GM23338 (cell line): ENCODE results near the gene DFFA. TPM values are rescaled to one million over a fixed set of nuclear protein-coding genes. Genes with fewer than 3 reads are reported as not detected.

Experiments used
- ATAC-seq: fragments of 200-7000 bp; cut with Tn5 transposase; 3 replicates; pipeline ENCODE4 v1.9.1; 2020
- DNase-seq: peaks from one replicate; pipeline ENCODE4 v3.0.0-alpha.2; 2015; ENCODE audit warnings: low spot score
- H2AFZ ChIP-seq: fragments of 200-600 bp; sonication (generic); 2 replicates; pipeline ENCODE4 v1.8.0; 2016; ENCODE audit warnings: antibody characterized with exemption, mild to moderate bottlenecking, moderate library complexity
- H3F3A ChIP-seq: fragments of 200-600 bp; sonication (generic); replicated peaks from 2 replicates; pipeline ENCODE4 v1.8.0; 2017; ENCODE audit warnings: antibody characterized with exemption, mixed run types, low read depth
- H3K27ac ChIP-seq: fragments of 200-600 bp; sonication (generic); 2 replicates; pipeline ENCODE4 v1.6.1; 2016; ENCODE audit warnings: low read depth
- H3K27me3 ChIP-seq: fragments of 200-600 bp; sonication (generic); 2 replicates; pipeline ENCODE4 v1.8.0; 2016; ENCODE audit warnings: mild to moderate bottlenecking, mixed run types, moderate library complexity; ENCODE audit not compliant: insufficient read depth
- H3K36me3 ChIP-seq: fragments of 200-600 bp; sonication (generic); 2 replicates; pipeline ENCODE4 v1.8.0; 2016; ENCODE audit warnings: mild to moderate bottlenecking; ENCODE audit not compliant: insufficient read depth
- H3K4me1 ChIP-seq: fragments of 200-600 bp; sonication (generic); 2 replicates; pipeline ENCODE4 v1.8.0; 2016; ENCODE audit warnings: mild to moderate bottlenecking, moderate library complexity; ENCODE audit not compliant: insufficient read depth
- H3K4me2 ChIP-seq: fragments of 200-600 bp; sonication (generic); 2 replicates; pipeline ENCODE4 v1.7.1; 2017; ENCODE audit warnings: mixed run types
- H3K4me3 ChIP-seq: fragments of 200-600 bp; sonication (generic); 2 replicates; pipeline ENCODE4 v1.6.1; 2016; ENCODE audit warnings: mixed run types
- H3K79me2 ChIP-seq: fragments of 200-600 bp; sonication (generic); replicated peaks from 2 replicates; pipeline ENCODE4 v1.8.0; 2017; ENCODE audit warnings: mild to moderate bottlenecking; ENCODE audit not compliant: insufficient read depth
- H3K9me2 ChIP-seq: fragments of 200-600 bp; sonication (generic); 2 replicates; pipeline ENCODE4 v1.8.0; 2017; ENCODE audit not compliant: insufficient read depth
- H4K20me1 ChIP-seq: fragments of 200-600 bp; sonication (generic); replicated peaks from 2 replicates; pipeline ENCODE4 v1.8.0; 2017; ENCODE audit warnings: mild to moderate bottlenecking; ENCODE audit not compliant: insufficient read depth
- H3K27ac Mint-ChIP-seq: 2 replicates; pipeline ENCODE4 v1.8.0; 2020; ENCODE audit warnings: inconsistent platforms, mild to moderate bottlenecking, moderate library complexity, mixed read lengths
- H3K27me3 Mint-ChIP-seq: 3 replicates; pipeline ENCODE4 v1.8.0; 2022; ENCODE audit warnings: low read depth, mild to moderate bottlenecking, moderate library complexity, mixed read lengths, inconsistent platforms; ENCODE audit not compliant: insufficient read depth, poor library complexity
- H3K36me3 Mint-ChIP-seq: 3 replicates; pipeline ENCODE4 v1.8.0; 2021; ENCODE audit warnings: low read depth, mild to moderate bottlenecking, inconsistent platforms, moderate library complexity, mixed read lengths
- H3K4me1 Mint-ChIP-seq: 3 replicates; pipeline ENCODE4 v1.8.0; 2020; ENCODE audit warnings: mild to moderate bottlenecking, inconsistent platforms, mixed read lengths
- H3K4me3 Mint-ChIP-seq: 3 replicates; pipeline ENCODE4 v1.8.0; 2021; ENCODE audit warnings: moderate library complexity, mild to moderate bottlenecking, inconsistent platforms, mixed read lengths
- H3K9me3 Mint-ChIP-seq: 3 replicates; pipeline ENCODE4 v1.8.0; 2020; ENCODE audit warnings: moderate library complexity, mild to moderate bottlenecking, inconsistent platforms, mixed read lengths
- CREB1 ChIP-seq: fragments of 250-450 bp; sonication (Bioruptor Pico); IDR thresholded peaks from 2 replicates; pipeline ENCODE4 v1.5.0; 2020; ENCODE audit warnings: low read depth, mild to moderate bottlenecking, moderate library complexity
- ETS1 ChIP-seq: IDR thresholded peaks from 2 replicates; pipeline ENCODE4 v1.6.1; 2016; ENCODE audit warnings: antibody characterized with exemption
- EZH2 ChIP-seq: fragments of 200-600 bp; sonication (generic); IDR thresholded peaks from one replicate; pipeline ENCODE4 v1.8.0; 2017; ENCODE audit warnings: antibody characterized with exemption, mild to moderate bottlenecking, low read depth; ENCODE audit not compliant: unreplicated experiment
- EZH2phosphoT487 ChIP-seq: fragments of 200-600 bp; sonication (generic); IDR thresholded peaks from one replicate; pipeline ENCODE4 v1.8.1; 2018; ENCODE audit warnings: antibody characterized with exemption; ENCODE audit not compliant: unreplicated experiment
- JUNB ChIP-seq: IDR thresholded peaks from one replicate; pipeline ENCODE4 v1.6.1; 2016; ENCODE audit warnings: antibody characterized with exemption; ENCODE audit not compliant: unreplicated experiment
- NANOG ChIP-seq: IDR thresholded peaks from 2 replicates; pipeline ENCODE4 v1.6.1; 2016; ENCODE audit warnings: antibody characterized with exemption, borderline replicate concordance
- POLR2AphosphoS5 ChIP-seq: IDR thresholded peaks from 2 replicates; pipeline ENCODE4 v1.6.1; 2016; ENCODE audit warnings: antibody characterized with exemption, low read depth
- REST ChIP-seq: IDR thresholded peaks from one replicate; pipeline ENCODE4 v1.6.1; 2018; ENCODE audit warnings: antibody characterized with exemption; ENCODE audit not compliant: unreplicated experiment
- STAT1 ChIP-seq: IDR thresholded peaks from one replicate; pipeline ENCODE4 v1.6.1; 2016; ENCODE audit warnings: antibody characterized with exemption; ENCODE audit not compliant: unreplicated experiment
- ZNF114 ChIP-seq: fragments of 250-450 bp; sonication (Bioruptor Pico); IDR thresholded peaks from 2 replicates; pipeline ENCODE4 v1.5.0; 2020; ENCODE audit warnings: mild to moderate bottlenecking, moderate library complexity
- ZNF331 ChIP-seq: fragments of 250-450 bp; sonication (Bioruptor Pico); IDR thresholded peaks from 2 replicates; pipeline ENCODE4 v1.5.0; 2020; ENCODE audit warnings: low read depth, mild to moderate bottlenecking, moderate library complexity
- polyA plus RNA-seq: library from polyadenylated mRNA; unstranded; fragments of >200 nt; fragmentation: Nextera tagmentation; extraction: Ambion mirVana; gene quantifications from 2 replicates; pipeline ENCODE4 v1.2.1, GENCODE V29; 2016
- total RNA-seq: library from RNA; depleted of rRNA; stranded (reverse); fragments of >200 nt; shearing (Covaris generic); gene quantifications from 2 replicates; pipeline ENCODE4 v1.2.3, GENCODE V29; 2014
- TF ChIP-seq, protein P1 (sequence below): fragments of 250-450 bp; sonication (Bioruptor Pico); IDR thresholded peaks from 2 replicates; pipeline ENCODE4 v1.5.0; 2020; ENCODE audit warnings: mild to moderate bottlenecking, moderate library complexity
- TF ChIP-seq, protein P2 (sequence below), 2 experiments: fragments of 200-600 bp in 1 of 2; sonication (generic) in 1 of 2; conservative IDR thresholded peaks; 2 replicates each; pipeline versions ENCODE4 v1.5.1 to v1.6.1; 2016 to 2017; ENCODE audit warnings: antibody characterized with exemption in 2 of 2, low read depth in 2 of 2, mild to moderate bottlenecking in 2 of 2, moderate library complexity in 1 of 2

The DFFA gene
- total and polyA plus RNA-seq, 2 experiments from 2014 or later, result 65.2 to 82.0 TPM

GRCh38 chr1:10484521-10484920, 12.2 kb upstream of the DFFA start:
- Histone ChIP-seq H3K9me2 (no peaks in the 10 kb centered on the region), H3K4me3 (no peak overlapping the region), H3K4me2 (no peak overlapping the region), H3K4me1 (no peaks in the 10 kb centered on the region), H3K27me3 (no peaks in the 10 kb centered on the region), H3K79me2 (peaks cover 99% of the 10 kb centered on the region), H4K20me1 (peaks cover 24% of the 10 kb centered on the region), H3K27ac (no peak overlapping the region), H3K36me3 (no peaks in the 10 kb centered on the region), H3F3A (0 out of 2 replicates have a peak, but pooled peaks cover 2% of the 10 kb centered on the region), H2AFZ (no peak overlapping the region)
- TF ChIP-seq NANOG, result no peak
- no peak for TF ChIP-seq ETS1
- no peak for TF ChIP-seq EZH2
- TF ChIP-seq STAT1, result no peak
- no peak for TF ChIP-seq EZH2phosphoT487
- TF ChIP-seq REST, result no peak
- TF ChIP-seq CREB1 (CRISPR knock-in tag), result no peak
- TF ChIP-seq JUNB, result no peak
- TF ChIP-seq, protein P1, sequence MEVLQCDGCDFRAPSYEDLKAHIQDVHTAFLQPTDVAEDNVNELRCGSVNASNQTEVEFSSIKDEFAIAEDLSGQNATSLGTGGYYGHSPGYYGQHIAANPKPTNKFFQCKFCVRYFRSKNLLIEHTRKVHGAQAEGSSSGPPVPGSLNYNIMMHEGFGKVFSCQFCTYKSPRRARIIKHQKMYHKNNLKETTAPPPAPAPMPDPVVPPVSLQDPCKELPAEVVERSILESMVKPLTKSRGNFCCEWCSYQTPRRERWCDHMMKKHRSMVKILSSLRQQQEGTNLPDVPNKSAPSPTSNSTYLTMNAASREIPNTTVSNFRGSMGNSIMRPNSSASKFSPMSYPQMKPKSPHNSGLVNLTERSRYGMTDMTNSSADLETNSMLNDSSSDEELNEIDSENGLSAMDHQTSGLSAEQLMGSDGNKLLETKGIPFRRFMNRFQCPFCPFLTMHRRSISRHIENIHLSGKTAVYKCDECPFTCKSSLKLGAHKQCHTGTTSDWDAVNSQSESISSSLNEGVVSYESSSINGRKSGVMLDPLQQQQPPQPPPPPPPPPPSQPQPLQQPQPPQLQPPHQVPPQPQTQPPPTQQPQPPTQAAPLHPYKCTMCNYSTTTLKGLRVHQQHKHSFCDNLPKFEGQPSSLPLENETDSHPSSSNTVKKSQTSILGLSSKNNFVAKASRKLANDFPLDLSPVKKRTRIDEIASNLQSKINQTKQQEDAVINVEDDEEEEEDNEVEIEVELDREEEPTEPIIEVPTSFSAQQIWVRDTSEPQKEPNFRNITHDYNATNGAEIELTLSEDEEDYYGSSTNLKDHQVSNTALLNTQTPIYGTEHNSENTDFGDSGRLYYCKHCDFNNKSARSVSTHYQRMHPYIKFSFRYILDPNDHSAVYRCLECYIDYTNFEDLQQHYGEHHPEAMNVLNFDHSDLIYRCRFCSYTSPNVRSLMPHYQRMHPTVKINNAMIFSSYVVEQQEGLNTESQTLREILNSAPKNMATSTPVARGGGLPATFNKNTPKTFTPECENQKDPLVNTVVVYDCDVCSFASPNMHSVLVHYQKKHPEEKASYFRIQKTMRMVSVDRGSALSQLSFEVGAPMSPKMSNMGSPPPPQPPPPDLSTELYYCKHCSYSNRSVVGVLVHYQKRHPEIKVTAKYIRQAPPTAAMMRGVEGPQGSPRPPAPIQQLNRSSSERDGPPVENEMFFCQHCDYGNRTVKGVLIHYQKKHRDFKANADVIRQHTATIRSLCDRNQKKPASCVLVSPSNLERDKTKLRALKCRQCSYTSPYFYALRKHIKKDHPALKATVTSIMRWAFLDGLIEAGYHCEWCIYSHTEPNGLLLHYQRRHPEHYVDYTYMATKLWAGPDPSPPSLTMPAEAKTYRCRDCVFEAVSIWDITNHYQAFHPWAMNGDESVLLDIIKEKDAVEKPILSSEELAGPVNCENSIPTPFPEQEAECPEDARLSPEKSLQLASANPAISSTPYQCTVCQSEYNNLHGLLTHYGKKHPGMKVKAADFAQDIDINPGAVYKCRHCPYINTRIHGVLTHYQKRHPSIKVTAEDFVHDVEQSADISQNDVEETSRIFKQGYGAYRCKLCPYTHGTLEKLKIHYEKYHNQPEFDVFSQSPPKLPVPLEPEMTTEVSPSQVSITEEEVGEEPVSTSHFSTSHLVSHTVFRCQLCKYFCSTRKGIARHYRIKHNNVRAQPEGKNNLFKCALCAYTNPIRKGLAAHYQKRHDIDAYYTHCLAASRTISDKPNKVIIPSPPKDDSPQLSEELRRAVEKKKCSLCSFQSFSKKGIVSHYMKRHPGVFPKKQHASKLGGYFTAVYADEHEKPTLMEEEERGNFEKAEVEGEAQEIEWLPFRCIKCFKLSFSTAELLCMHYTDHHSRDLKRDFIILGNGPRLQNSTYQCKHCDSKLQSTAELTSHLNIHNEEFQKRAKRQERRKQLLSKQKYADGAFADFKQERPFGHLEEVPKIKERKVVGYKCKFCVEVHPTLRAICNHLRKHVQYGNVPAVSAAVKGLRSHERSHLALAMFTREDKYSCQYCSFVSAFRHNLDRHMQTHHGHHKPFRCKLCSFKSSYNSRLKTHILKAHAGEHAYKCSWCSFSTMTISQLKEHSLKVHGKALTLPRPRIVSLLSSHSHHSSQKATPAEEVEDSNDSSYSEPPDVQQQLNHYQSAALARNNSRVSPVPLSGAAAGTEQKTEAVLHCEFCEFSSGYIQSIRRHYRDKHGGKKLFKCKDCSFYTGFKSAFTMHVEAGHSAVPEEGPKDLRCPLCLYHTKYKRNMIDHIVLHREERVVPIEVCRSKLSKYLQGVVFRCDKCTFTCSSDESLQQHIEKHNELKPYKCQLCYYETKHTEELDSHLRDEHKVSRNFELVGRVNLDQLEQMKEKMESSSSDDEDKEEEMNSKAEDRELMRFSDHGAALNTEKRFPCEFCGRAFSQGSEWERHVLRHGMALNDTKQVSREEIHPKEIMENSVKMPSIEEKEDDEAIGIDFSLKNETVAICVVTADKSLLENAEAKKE (CRISPR knock-in tag), result no peak
- TF ChIP-seq, protein P2, sequence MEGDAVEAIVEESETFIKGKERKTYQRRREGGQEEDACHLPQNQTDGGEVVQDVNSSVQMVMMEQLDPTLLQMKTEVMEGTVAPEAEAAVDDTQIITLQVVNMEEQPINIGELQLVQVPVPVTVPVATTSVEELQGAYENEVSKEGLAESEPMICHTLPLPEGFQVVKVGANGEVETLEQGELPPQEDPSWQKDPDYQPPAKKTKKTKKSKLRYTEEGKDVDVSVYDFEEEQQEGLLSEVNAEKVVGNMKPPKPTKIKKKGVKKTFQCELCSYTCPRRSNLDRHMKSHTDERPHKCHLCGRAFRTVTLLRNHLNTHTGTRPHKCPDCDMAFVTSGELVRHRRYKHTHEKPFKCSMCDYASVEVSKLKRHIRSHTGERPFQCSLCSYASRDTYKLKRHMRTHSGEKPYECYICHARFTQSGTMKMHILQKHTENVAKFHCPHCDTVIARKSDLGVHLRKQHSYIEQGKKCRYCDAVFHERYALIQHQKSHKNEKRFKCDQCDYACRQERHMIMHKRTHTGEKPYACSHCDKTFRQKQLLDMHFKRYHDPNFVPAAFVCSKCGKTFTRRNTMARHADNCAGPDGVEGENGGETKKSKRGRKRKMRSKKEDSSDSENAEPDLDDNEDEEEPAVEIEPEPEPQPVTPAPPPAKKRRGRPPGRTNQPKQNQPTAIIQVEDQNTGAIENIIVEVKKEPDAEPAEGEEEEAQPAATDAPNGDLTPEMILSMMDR (conservative IDR thresholded peaks at IDR 0.05; ENCODE audit: low read depth in 2 of 2), result no peak
- no peak for TF ChIP-seq ZNF114 (CRISPR knock-in tag)
- no peak for TF ChIP-seq POLR2AphosphoS5
- TF ChIP-seq ZNF331 (CRISPR knock-in tag), result no peak
- ATAC-seq (no peak), DNase-seq (no peak)
- H3K36me3 Mint-ChIP-seq, result no peaks in the 10 kb centered on the region; the same call in 2 of the 3 replicates
- H3K27ac Mint-ChIP-seq, result no peak overlapping the region
- peaks cover 1% of the 10 kb centered on the region for H3K27me3 Mint-ChIP-seq
- H3K4me3 Mint-ChIP-seq, result no peak overlapping the region
- no peaks in the 10 kb centered on the region; the same call in 2 of the 3 replicates for H3K4me1 Mint-ChIP-seq
- no peaks in the 10 kb centered on the region; the same call in 2 of the 3 replicates for H3K9me3 Mint-ChIP-seq
